Measurements from ENCODE around the gene OLFML3. TPM values are rescaled to one million over a fixed set of nuclear protein-coding genes. Genes with fewer than 3 reads are reported as not detected.
"Not testable (repeated sequence)": the region's sequence is repeated elsewhere in the genome, so short reads cannot be mapped to it uniquely, and the experiment has no call there.

OLFML3 gene
- total RNA-seq, 1 experiment from 2014 or later: 7.0 TPM

DNA sequence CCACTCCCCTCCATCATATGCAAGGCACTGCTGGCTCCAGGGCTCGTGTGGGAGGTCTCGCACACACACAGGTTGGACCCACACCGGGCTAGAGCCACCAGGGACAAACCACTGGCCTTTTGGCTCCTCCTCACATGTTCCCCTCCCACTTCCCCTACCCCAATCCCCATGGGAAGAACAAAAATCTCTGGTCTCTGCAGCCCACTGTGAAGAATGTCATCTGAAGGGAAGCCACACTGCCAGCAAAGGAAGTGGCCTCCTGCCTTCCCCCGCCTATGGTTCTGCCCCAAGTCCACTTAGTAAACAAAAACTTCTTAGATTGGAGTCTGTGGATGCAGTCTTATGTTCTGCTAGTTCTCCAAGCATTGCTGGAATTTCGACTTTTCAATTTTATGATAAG, 24.2 kb downstream of the OLFML3 start:
- Histone ChIP-seq H3K79me2 (ENCODE audit: low read length) (no peaks in the 10 kb centered on the region), H3K9me3 (ENCODE audit: low read length) (no peaks in the 10 kb centered on the region), H3F3A (ENCODE audit: low read length, unreplicated experiment) (no peaks in the 10 kb centered on the region), H3K27ac (ENCODE audit: low read length) (no peak overlapping the region), H2AFZ (ENCODE audit: low read length) (no peak overlapping the region), H3K4me1 (ENCODE audit: insufficient read depth, low read length) (no peaks in the 10 kb centered on the region), H3K4me2 (ENCODE audit: low read length) (no peak overlapping the region), H3K9me2 (replicated peaks; ENCODE audit: low read length) (no peaks in the 10 kb centered on the region), H4K20me1 (ENCODE audit: low read length) (no peaks in the 10 kb centered on the region), H3K36me3 (ENCODE audit: low read depth, low read length) (no peaks in the 10 kb centered on the region), H3K27me3 (ENCODE audit: low read length) (no peaks in the 10 kb centered on the region), H3K9ac (ENCODE audit: low read length) (no peak overlapping the region), H3K4me3 (ENCODE audit: low read length) (no peak overlapping the region)
- no peak for ATAC-seq
- TF ChIP-seq EZH2phosphoT487 (IDR thresholded peaks at IDR 0.05; ENCODE audit: borderline replicate concordance, low read length) (no peak), EZH2 (IDR thresholded peaks at IDR 0.05; ENCODE audit: low read length, unreplicated experiment) (no peak)
- intact Hi-C loops (cut with micrococcal nuclease): no loop called here
- DNase-seq: no peak
- ChIA-PET POLR2A (ENCODE audit: unreplicated experiment) (no interaction called here), CTCF (no interaction called here)
- no TSS peak for BruUV-seq (replicated peaks)

DNA sequence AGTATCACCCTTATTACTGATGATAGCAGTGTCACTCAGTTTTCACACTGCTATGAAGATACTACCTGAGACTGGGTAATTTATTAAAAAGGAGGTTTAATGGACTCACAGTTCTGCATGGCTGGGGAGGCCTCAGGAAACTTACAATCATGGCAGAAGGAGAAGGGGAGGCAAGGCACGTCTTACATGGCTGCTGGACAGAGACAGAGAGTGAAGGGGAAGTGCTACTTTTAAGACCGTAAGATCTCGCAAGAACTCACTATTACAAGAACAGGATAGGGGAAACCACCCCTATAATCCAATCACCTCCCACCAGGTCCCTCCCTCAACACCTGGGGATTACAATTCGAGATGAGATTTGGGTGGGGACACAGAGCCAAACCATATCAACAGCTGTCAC, 27.6 kb downstream of the OLFML3 start:
- DNase-seq; H3F3A ChIP-seq (ENCODE audit: low read length, unreplicated experiment); H3K9me3 ChIP-seq (ENCODE audit: low read length); intact Hi-C loops (cut with micrococcal nuclease); H3K9me2 ChIP-seq (replicated peaks; ENCODE audit: low read length); H3K9ac ChIP-seq (ENCODE audit: low read length); H4K20me1 ChIP-seq (ENCODE audit: low read length); H3K27ac ChIP-seq (ENCODE audit: low read length); ATAC-seq; H3K4me3 ChIP-seq (ENCODE audit: low read length); POLR2A ChIA-PET (ENCODE audit: unreplicated experiment); BruUV-seq (replicated peaks); H2AFZ ChIP-seq (ENCODE audit: low read length); H3K4me1 ChIP-seq (ENCODE audit: insufficient read depth, low read length); H3K36me3 ChIP-seq (ENCODE audit: low read depth, low read length); CTCF ChIA-PET; H3K79me2 ChIP-seq (ENCODE audit: low read length); H3K27me3 ChIP-seq (ENCODE audit: low read length); H3K4me2 ChIP-seq (ENCODE audit: low read length): not testable (repeated sequence)

DNA sequence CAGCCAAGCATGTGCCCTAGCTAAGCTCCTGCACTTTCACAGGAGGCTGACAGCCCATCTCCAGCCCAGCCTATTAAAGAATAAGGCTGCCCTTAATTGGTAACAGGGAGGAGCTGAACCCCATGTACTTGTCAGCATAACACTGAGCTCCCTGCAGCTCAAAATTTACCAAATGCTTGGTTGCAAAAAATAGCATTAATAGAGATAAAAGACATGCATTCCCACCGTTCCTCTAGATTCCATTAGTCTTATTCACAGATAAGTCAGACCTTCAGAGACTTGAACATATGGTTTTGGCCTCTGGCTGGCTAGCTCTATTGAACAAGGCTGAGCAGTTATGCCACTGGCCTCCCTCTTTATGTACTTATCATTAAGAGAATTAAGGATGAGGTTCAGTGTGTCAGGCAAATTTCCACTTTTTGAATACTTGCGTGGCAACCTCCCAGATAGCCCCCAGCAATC, 29.2 kb downstream of the OLFML3 start:
- no TSS peak for BruUV-seq (replicated peaks)

More for the DNA sequence above, 29.2 kb downstream of the OLFML3 start:
- Histone ChIP-seq H2AFZ (ENCODE audit: low read length) (no peak overlapping the region), H3K4me3 (ENCODE audit: low read length) (no peak overlapping the region), H3K4me1 (ENCODE audit: insufficient read depth, low read length) (no peaks in the 10 kb centered on the region), H3K79me2 (ENCODE audit: low read length) (no peaks in the 10 kb centered on the region), H3K4me2 (ENCODE audit: low read length) (no peak overlapping the region), H3F3A (ENCODE audit: low read length, unreplicated experiment) (no peaks in the 10 kb centered on the region), H3K9ac (ENCODE audit: low read length) (no peak overlapping the region), H3K27ac (ENCODE audit: low read length) (no peak overlapping the region), H3K9me3 (ENCODE audit: low read length) (no peaks in the 10 kb centered on the region), H3K9me2 (replicated peaks; ENCODE audit: low read length) (no peaks in the 10 kb centered on the region), H4K20me1 (ENCODE audit: low read length) (no peaks in the 10 kb centered on the region), H3K27me3 (ENCODE audit: low read length) (no peaks in the 10 kb centered on the region), H3K36me3 (ENCODE audit: low read depth, low read length) (no peaks in the 10 kb centered on the region)
- ChIA-PET POLR2A (ENCODE audit: unreplicated experiment) (no interaction called here), CTCF (no interaction called here)
- ATAC-seq: no peak
- no peak for DNase-seq
- intact Hi-C loops (cut with micrococcal nuclease): no loop called here
- no peak for TF ChIP-seq EZH2phosphoT487 (IDR thresholded peaks at IDR 0.05; ENCODE audit: borderline replicate concordance, low read length)
- TF ChIP-seq, protein P1, sequence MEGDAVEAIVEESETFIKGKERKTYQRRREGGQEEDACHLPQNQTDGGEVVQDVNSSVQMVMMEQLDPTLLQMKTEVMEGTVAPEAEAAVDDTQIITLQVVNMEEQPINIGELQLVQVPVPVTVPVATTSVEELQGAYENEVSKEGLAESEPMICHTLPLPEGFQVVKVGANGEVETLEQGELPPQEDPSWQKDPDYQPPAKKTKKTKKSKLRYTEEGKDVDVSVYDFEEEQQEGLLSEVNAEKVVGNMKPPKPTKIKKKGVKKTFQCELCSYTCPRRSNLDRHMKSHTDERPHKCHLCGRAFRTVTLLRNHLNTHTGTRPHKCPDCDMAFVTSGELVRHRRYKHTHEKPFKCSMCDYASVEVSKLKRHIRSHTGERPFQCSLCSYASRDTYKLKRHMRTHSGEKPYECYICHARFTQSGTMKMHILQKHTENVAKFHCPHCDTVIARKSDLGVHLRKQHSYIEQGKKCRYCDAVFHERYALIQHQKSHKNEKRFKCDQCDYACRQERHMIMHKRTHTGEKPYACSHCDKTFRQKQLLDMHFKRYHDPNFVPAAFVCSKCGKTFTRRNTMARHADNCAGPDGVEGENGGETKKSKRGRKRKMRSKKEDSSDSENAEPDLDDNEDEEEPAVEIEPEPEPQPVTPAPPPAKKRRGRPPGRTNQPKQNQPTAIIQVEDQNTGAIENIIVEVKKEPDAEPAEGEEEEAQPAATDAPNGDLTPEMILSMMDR (conservative IDR thresholded peaks at IDR 0.05; ENCODE audit: low read depth, low read length): no peak

Data from PC-3 (cell line).